ENCODE results near the gene FAM50A. TPM values are rescaled to one million over a fixed set of nuclear protein-coding genes. Genes with fewer than 3 reads are reported as not detected.

Gene FAM50A
- total and polyA plus RNA-seq, 2 of the 4 experiments (the other 2 are of a cell fraction): 46.4 to 119 TPM

GRCh38 chrX:154436374-154436982 is 7.5 kb upstream of the FAM50A start:
- H3K18ac ChIP-seq (ENCODE audit: low read depth, low read length): no peak overlapping the region
- peak overlapping the region; percentile 95 for H3K27ac ChIP-seq (ENCODE audit: insufficient read depth, low read length)
- peak overlapping the region; percentile 60 to 70; a peak in 2 of 4 replicates for H4K8ac ChIP-seq (ENCODE audit: low read depth in 2 of 2, low read length in 2 of 2)
- peak overlapping the region; percentile 89 for H2AFZ ChIP-seq (replicated peaks; ENCODE audit: low read length, poor library complexity)
- no peak overlapping the region for H2BK120ac ChIP-seq (ENCODE audit: low read depth, low read length)
- peak overlapping the region; percentile 94 for H2AK9ac ChIP-seq (replicated peaks; ENCODE audit: low read depth, low read length, poor library complexity)
- no peak overlapping the region for H3K56ac ChIP-seq (ENCODE audit: extremely low read depth, insufficient read depth, low read length)
- CTCF ChIA-PET: no interaction called here
- peak overlapping the region; percentile 98 for H3K4me3 ChIP-seq (ENCODE audit: insufficient read depth, low read depth, low read length)
- no peak overlapping the region for H2BK20ac ChIP-seq (ENCODE audit: low read depth, low read length)
- no peak overlapping the region for H2BK15ac ChIP-seq (ENCODE audit: low read depth, low read length)
- ATAC-seq (ENCODE audit: low read depth): peak; percentile 73
- H3K4ac ChIP-seq (ENCODE audit: low read depth, low read length): peak overlapping the region; percentile 77
- POLR2A ChIA-PET (ENCODE audit: unreplicated experiment): no interaction called here
- peaks cover 3% of the 10 kb centered on the region for H3K4me1 ChIP-seq (ENCODE audit: control insufficient read depth, insufficient read depth, low read length)
- no peaks in the 10 kb centered on the region for H3K9me1 ChIP-seq (ENCODE audit: insufficient read depth, low read length)
- in situ Hi-C loops (cut with MboI; ENCODE audit: low sequenced_read_pairs): no loop called here
- no peak for TF ChIP-seq BHLHE40 (IDR thresholded peaks at IDR 0.05; ENCODE audit: low read depth, low read length)
- no peak for TF ChIP-seq POLR2A (IDR thresholded peaks at IDR 0.05; ENCODE audit: low read depth, low read length)
- no peak for TF ChIP-seq FOS (IDR thresholded peaks at IDR 0.05; ENCODE audit: low read depth, low read length)
- TF ChIP-seq CEBPB (IDR thresholded peaks at IDR 0.05; ENCODE audit: low read depth, low read length): no peak
- H2AK5ac ChIP-seq (ENCODE audit: low read depth, low read length): peak overlapping the region; percentile 67
- peaks cover 14% of the 10 kb centered on the region for H4K20me1 ChIP-seq (ENCODE audit: insufficient read depth, low read length)
- intact Hi-C loops (cut with micrococcal nuclease): no loop called here
- H3K79me1 ChIP-seq (ENCODE audit: low read depth in 1 of 2, low read length in 2 of 2): peaks cover 0 to 14% of the 10 kb centered on the region in 2 experiments; a peak in 1 of 4 replicates
- WGBS, 2 experiments (ENCODE audit: extremely low coverage in 2 of 2, insufficient read length in 1 of 2): 63% methylated on average over 12 of the region's 78 CpGs; no CpG with 5 or more reads in 1 of the 2 experiments
- no peaks in the 10 kb centered on the region for H3K9me3 ChIP-seq (ENCODE audit: control insufficient read depth, insufficient read depth, low read length)
- peak overlapping the region; percentile 12; the same call in 1 of the 2 replicates for H4K5ac ChIP-seq (ENCODE audit: low read depth, low read length)
- H3K36me3 ChIP-seq (ENCODE audit: control insufficient read depth, insufficient read depth, low read length): peaks cover 46% of the 10 kb centered on the region
- dilution Hi-C loops (cut with HindIII; ENCODE audit: low sequenced_read_pairs, unreplicated experiment): no loop called here
- no peak overlapping the region for H4K91ac ChIP-seq (ENCODE audit: insufficient read depth, low read depth, low read length)
- peak overlapping the region; percentile 87 for H3K9ac ChIP-seq (ENCODE audit: low read depth, low read length)
- DNase-seq: no peak
- H3K4me2 ChIP-seq (ENCODE audit: low read depth, low read length): peak overlapping the region; percentile 86
- BruUV-seq (replicated peaks): no TSS peak
- no peaks in the 10 kb centered on the region for H3K27me3 ChIP-seq (ENCODE audit: control insufficient read depth, insufficient read depth, low read length)
- H3K23ac ChIP-seq (ENCODE audit: low read depth, low read length): peak overlapping the region; percentile 78; the same call in 1 of the 2 replicates
- peak overlapping the region; percentile 100 for H2BK5ac ChIP-seq (ENCODE audit: low read depth, low read length, poor library complexity, severe bottlenecking)
- peak overlapping the region; percentile 71; the same call in 1 of the 2 replicates for H3K14ac ChIP-seq (replicated peaks; ENCODE audit: low read depth, low read length)
